Smooth muscle cell (in vitro differentiated cells): ENCODE results near the gene SELENOM. TPM values are rescaled to one million over a fixed set of nuclear protein-coding genes. Genes with fewer than 3 reads are reported as not detected.

Experiments
- DNase-seq: peaks from one replicate; lab custom pipeline; 2025; ENCODE audit not compliant: unreplicated experiment; lab: John Stamatoyannopoulos, UW
- H2AFZ ChIP-seq: fragments of 200-600 bp; sonication (generic); 2 replicates; pipeline ENCODE4 v1.6.0; 2016; ENCODE audit warnings: antibody characterized with exemption, low read depth, mild to moderate bottlenecking
- H3F3A ChIP-seq: fragments of 200-600 bp; sonication (generic); 2 replicates; pipeline ENCODE4 v1.6.0; 2017; ENCODE audit warnings: antibody characterized with exemption, low read depth
- H3K27ac ChIP-seq: fragments of 200-600 bp; sonication (generic); 2 replicates; pipeline ENCODE4 v1.5.1; 2016; ENCODE audit warnings: low read depth, mild to moderate bottlenecking
- H3K27me3 ChIP-seq: fragments of 200-600 bp; sonication (generic); 2 replicates; pipeline ENCODE4 v1.6.1; 2016; ENCODE audit warnings: low read depth, mild to moderate bottlenecking
- H3K36me3 ChIP-seq: fragments of 200-600 bp; sonication (generic); 2 replicates; pipeline ENCODE4 v1.5.1; 2016; ENCODE audit warnings: low read depth
- H3K4me1 ChIP-seq: fragments of 200-600 bp; sonication (generic); 2 replicates; pipeline ENCODE4 v1.5.1; 2016; ENCODE audit warnings: low read depth
- H3K4me2 ChIP-seq: fragments of 200-600 bp; sonication (generic); 2 replicates; pipeline ENCODE4 v1.6.0; 2016; ENCODE audit warnings: mild to moderate bottlenecking
- H3K4me3 ChIP-seq: fragments of 200-600 bp; sonication (generic); 2 replicates; pipeline ENCODE4 v1.5.1; 2016; ENCODE audit warnings: mild to moderate bottlenecking
- H3K79me2 ChIP-seq: fragments of 200-600 bp; sonication (generic); 2 replicates; pipeline ENCODE4 v1.6.0; 2016; ENCODE audit warnings: low read depth, mild to moderate bottlenecking
- H3K9ac ChIP-seq: fragments of 200-600 bp; sonication (generic); 2 replicates; pipeline ENCODE4 v1.6.0; 2016; ENCODE audit warnings: low read depth
- H3K9me3 ChIP-seq: fragments of 200-600 bp; sonication (generic); replicated peaks from 2 replicates; pipeline ENCODE4 v1.5.1; 2016; ENCODE audit warnings: low read depth
- H4K20me1 ChIP-seq: fragments of 200-600 bp; sonication (generic); 2 replicates; pipeline ENCODE4 v1.6.0; 2016; ENCODE audit warnings: low read depth
- CTCF ChIP-seq: fragments of 200-600 bp; sonication (generic); IDR thresholded peaks from 2 replicates; pipeline ENCODE4 v1.5.1; 2017; ENCODE audit warnings: borderline replicate concordance, mild to moderate bottlenecking, antibody characterized with exemption; ENCODE audit not compliant: insufficient read depth, poor library complexity, severe bottlenecking
- WGBS: methylation state at CpG from one replicate; pipeline ENCODE4 v1.1.7; 2016; ENCODE audit warnings: low lambda C conversion rate; 5-methylcytosine and 5-hydroxymethylcytosine counted together
- polyA plus RNA-seq: library from polyadenylated mRNA; unstranded; fragments of >200 nt; fragmentation: Nextera tagmentation; extraction: Ambion mirVana; gene quantifications from 2 replicates; pipeline ENCODE4 v1.2.1, GENCODE V29; 2016
- total RNA-seq: library from RNA; depleted of rRNA; stranded (reverse); fragments of >200 nt; gene quantifications from 2 replicates; pipeline ENCODE4 v1.2.3, GENCODE V29; 2014

SELENOM gene, protein sequence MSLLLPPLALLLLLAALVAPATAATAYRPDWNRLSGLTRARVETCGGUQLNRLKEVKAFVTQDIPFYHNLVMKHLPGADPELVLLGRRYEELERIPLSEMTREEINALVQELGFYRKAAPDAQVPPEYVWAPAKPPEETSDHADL
- total RNA-seq, result 450 and 487 TPM in 2 replicates
- 547 and 600 TPM in 2 replicates for polyA plus RNA-seq

GRCh38 chr22:31107178-31107893, at the start of gene SELENOM:
SELENOM (minus strand) TSS chr22:31107568; CDS start chr22:31107505, 63 bp downstream.
- H3K4me3 ChIP-seq, result peak within 1 kb of the TSS; percentile 74
- no peaks in the 10 kb centered on the region for H3K9me3 ChIP-seq
- H3K9ac ChIP-seq, result peak within 1 kb of the TSS; percentile 98
- no peak within 1 kb of the TSS for H2AFZ ChIP-seq
- 2% methylated on average over 58 of the region's 67 CpGs for WGBS
- DNase-seq, result peak; percentile 87
- H3K27me3 ChIP-seq, result no peaks in the 10 kb centered on the region
- H3K36me3 ChIP-seq, result no peaks in the 10 kb centered on the region
- TF ChIP-seq CTCF, result peak; percentile 92
- H3K4me2 ChIP-seq, result peak within 1 kb of the TSS; percentile 85
- H3F3A ChIP-seq, result peaks cover 17% of the 10 kb centered on the region
- peaks cover 4% of the 10 kb centered on the region for H3K4me1 ChIP-seq
- peaks cover 16% of the 10 kb centered on the region for H3K79me2 ChIP-seq
- H3K27ac ChIP-seq, result peak within 1 kb of the TSS; percentile 94
- peaks cover 21% of the 10 kb centered on the region for H4K20me1 ChIP-seq

GRCh38 chr22:31155422-31155821, 48.1 kb upstream of the SELENOM start:
- H3K27me3 ChIP-seq, result peaks cover 7% of the 10 kb centered on the region
- H3K4me2 ChIP-seq, result no peak overlapping the region
- no peak overlapping the region for H3K4me3 ChIP-seq
- H3K79me2 ChIP-seq, result peaks cover 2% of the 10 kb centered on the region
- no peak overlapping the region for H3K27ac ChIP-seq
- H3K9me3 ChIP-seq, result no peaks in the 10 kb centered on the region
- DNase-seq, result no peak
- H3K4me1 ChIP-seq, result no peaks in the 10 kb centered on the region
- no peak overlapping the region for H3K9ac ChIP-seq
- H3K36me3 ChIP-seq, result no peaks in the 10 kb centered on the region
- H4K20me1 ChIP-seq, result no peaks in the 10 kb centered on the region
- H3F3A ChIP-seq, result no peaks in the 10 kb centered on the region
- no peak overlapping the region for H2AFZ ChIP-seq
- no peak for TF ChIP-seq CTCF
- 35% methylated on average over 3 of the region's 3 CpGs for WGBS

- H3K4me1 ChIP-seq, result no peaks in the 10 kb centered on the region
- no peaks in the 10 kb centered on the region for H3K36me3 ChIP-seq
- no peak overlapping the region for H3K9ac ChIP-seq
- no peak overlapping the region for H3K27ac ChIP-seq
- H3K4me3 ChIP-seq, result no peak overlapping the region
- H3K9me3 ChIP-seq, result no peaks in the 10 kb centered on the region
- no peaks in the 10 kb centered on the region for H3F3A ChIP-seq
- DNase-seq, result no peak
- H3K4me2 ChIP-seq, result no peak overlapping the region
- 88% methylated on average over 1 of the region's 1 CpG for WGBS
- H4K20me1 ChIP-seq, result no peaks in the 10 kb centered on the region
- H3K79me2 ChIP-seq, result no peaks in the 10 kb centered on the region
- peaks cover 7% of the 10 kb centered on the region for H3K27me3 ChIP-seq
- no peak for TF ChIP-seq CTCF
- no peak overlapping the region for H2AFZ ChIP-seq
Measured at GRCh38 chr22:31154975-31155374, 47.6 kb upstream of the SELENOM start.
